ACHN (cell line): Measurements from ENCODE around the gene DNMT1.
"Not testable (repeated sequence)": the region's sequence is repeated elsewhere in the genome, so short reads cannot be mapped to it uniquely, and the experiment has no call there.

Experiments
- DNase-seq: peaks from one replicate; pipeline ENCODE4 v3.0.0-alpha.2; 2015
- in situ Hi-C: cut with HindIII; loops from 2 replicates; pipeline ENCODE4 v1.10.0; 2017; ENCODE audit warnings: low sequenced_read_pairs, low pct_ligation_motif_present, low pct_unique_long_range_greater_than_20kb

Gene DNMT1

DNA sequence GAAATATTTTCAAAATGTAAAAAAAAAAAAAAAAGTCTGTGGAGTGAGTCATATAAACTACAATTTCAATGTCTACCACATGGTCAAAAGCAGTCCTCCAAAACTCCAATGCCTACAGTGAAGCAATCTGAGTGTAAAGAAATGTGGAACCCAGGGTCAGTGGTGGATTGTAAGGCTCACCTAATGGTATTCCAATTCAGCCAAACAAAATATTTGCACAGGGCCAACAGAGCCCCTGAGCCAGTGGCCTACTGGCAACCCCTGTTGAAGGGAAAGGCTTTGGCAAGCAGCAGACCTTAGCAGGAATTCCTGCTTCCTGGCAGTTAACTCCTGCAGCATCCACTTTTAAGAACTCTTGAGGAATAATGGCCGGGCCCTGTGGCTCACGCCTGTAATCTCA is 3.4 kb downstream of the DNMT1 start:
- in situ Hi-C loops = no loop called here

DNA sequence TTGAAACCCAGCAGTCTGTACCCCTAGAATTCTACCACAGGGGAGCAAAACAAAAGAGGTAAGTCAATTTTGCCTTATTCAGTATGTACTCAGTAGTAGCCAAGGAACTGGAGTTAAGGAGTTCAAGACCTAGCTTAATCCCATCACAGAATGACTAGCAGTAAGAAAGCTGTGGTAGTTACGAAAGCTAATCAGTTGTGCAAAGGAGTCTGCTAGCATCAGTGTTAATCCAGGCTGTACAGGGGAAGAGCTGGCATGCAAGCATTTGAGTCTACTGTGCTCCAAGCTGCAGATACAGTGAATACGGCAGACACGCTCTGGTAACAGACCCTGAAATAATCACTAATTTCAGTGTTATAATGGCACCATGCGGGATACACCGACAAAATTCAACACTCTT is 4.7 kb downstream of the DNMT1 start:
- in situ Hi-C loops = no loop called here

More for the DNA sequence above, 3.4 kb downstream of the DNMT1 start:
- DNase-seq = no peak

DNA sequence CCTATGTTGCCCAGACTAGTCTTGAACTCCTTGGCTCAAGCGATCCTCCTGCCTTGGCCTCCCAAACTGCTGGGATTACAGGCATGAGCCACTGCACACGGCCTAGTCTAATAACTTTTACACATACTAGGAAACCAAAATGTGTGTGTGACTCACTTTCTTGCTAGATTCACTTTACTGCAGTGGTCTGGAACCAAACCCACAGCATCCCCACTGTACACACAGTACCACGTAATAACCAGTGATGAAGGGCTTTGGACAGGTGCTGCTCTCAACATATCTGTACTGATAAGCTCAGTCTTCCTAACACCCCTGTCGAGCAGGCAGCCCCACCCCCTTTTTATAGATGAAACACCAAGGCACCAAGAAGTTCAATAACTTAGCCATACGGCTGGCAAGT is 5.1 kb downstream of the DNMT1 start:
- in situ Hi-C loops = no loop called here

More for the DNA sequence above, 4.7 kb downstream of the DNMT1 start:
- DNase-seq = no peak

DNA sequence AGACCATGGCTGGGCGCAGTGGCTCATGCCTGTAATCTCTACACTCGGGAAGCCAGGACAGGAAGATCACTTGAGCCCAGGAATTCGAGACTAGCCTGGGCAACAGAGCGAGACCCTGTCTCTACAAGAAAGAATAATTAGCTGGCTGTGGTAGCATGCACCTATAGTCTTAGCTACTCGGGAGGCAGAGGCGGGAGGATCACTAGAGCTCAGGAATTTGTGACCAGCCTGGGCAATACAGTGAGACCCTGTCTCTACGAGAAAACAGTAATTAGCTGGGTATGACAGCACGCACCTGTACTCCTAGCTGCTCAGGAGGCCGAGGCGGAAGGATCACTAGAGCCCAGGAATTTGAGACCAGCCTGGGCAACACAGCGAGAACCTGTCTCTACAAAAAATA is 7.4 kb downstream of the DNMT1 start:
- no peak for DNase-seq
- in situ Hi-C loops = no loop called here

More for the DNA sequence above, 5.1 kb downstream of the DNMT1 start:
- no peak for DNase-seq

DNA sequence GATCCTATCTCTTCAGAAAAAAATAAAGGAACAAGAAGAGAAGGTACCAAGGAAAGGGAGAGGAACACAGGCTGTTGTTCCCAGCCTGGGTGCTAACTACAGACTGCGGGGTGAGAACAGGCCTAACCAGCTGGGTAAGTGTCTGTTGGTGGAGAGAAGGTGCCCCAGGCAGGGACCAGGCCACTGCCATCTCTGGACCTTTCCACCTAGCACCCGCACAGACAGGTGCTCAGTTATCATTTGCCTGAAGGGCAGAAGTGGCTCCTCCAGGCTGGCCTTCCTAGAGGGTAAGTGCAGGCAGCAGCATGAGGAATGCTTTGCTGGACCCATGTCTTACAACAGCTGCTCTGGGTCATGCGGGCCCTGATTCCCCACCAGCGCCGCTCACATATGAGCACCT is 10.1 kb downstream of the DNMT1 start:
- in situ Hi-C loops = no loop called here
- DNase-seq = no peak

DNA sequence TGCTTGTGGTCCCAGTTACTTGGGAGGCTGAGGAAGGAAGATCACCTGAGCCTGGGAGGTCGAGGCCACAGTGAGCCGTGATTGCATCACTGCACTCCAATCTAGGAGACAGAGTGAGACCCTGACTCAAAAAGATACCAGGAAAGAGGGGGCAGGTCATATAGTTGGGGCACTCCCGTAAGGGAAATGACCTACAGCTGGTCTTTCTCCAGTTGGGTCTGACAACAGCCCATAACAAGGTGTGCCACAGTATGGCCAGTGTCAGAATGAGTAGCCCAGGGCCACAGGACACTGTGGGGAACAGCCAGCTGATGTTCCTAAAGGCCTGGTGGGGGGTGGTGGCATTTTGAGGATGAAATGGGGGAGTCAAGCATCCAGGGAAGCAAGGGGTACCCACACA is 10.8 kb downstream of the DNMT1 start:
- no peak for DNase-seq

DNA sequence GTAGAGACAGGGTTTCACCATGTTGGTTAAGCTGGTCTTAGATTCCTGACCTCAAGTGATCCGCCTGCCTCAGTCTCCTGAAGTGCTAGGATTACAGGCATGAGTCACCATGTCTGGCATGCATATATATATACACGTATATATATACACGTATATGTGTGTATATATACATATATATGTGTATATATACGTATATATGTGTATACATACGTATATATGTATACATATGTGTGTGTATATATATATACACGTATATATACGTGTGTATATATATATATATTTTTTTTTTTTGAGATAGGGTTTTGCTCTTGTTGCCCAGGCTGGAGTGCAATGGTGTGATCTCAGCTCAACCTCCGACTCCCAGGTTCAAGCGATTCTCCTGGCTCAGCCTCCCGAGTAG is 11.9 kb downstream of the DNMT1 start:
- in situ Hi-C loops = no loop called here
- DNase-seq = no peak

More for the DNA sequence above, 10.8 kb downstream of the DNMT1 start:
- in situ Hi-C loops = no loop called here

DNA sequence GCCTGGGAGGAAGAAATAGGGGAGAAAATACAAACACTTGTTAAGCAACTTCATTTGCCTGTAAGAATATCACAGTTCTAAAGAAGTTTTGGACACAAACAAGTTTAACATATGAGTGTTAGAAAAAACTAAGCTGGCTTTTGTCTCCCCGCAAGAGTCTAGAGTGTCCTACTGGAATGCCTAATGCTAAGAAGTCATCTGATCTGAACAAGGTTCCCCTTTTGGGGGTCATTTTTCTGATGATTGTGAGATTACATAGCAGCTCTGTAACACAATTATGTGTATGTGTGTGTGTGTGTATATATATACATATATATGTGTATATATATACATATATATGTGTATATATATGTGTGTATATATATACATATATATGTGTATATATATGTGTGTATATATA is 12.7 kb downstream of the DNMT1 start:
- in situ Hi-C loops = no loop called here
- DNase-seq = no peak

DNA sequence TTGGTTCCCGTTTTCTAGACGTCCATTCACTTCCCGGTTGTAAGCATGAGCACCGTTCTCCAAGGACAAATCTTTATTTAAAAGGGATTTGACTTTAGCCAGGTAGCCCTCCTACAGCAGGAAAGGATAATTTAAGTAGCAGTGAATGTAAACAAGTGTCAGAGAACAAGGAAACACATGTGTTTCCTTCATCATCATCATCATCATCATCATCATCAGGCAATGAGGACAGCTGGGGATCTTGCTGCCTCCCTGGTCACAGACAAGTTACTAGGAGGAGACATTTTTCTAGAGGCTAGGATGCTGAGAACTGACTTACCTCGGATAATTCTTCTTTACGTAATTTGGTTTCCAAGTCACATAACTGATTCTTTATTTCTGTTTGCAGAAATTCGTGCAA is 14.3 kb downstream of the DNMT1 start:
- in situ Hi-C loops = no loop called here
- no peak for DNase-seq

DNA sequence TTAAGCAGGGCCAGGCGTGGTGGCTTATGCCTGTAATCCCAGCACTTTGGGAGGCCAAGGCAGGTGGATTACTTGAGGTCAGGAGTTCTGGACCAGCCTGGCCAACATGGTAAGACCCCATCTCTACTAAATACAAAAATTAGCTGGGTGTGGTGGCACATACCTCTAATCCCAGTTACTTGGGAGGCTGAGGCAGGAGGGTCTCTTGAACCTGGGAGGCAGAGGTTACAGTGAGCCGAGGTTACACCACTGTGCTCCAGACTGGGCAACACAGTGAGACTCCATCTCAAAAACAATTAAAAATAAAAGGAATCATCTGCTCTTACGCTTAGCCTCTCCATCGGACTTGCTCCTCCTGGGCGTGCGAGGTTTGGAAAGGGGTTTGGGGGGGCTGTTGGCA is 14.7 kb downstream of the DNMT1 start:
- in situ Hi-C loops, DNase-seq: not testable (repeated sequence)

DNA sequence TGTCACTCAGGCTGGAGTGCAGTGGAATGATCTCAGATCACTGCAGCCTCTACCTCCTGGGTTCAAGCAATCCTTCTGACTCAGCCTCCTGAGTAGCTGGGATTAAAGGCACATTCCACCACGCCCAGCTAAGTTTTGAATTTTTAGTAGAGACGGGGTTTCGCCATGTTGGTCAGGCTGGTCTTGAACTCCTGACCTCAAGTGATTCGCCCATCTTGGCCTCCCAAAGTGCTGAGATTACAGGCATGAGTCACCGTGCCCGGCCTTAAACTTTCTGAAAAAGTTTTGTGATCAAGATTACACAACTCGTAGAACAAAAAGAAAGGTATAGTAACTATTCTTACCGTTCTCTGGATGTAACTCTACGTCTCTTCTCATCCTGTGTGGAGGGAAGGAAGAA is 21.2 kb downstream of the DNMT1 start:
- DNase-seq = no peak
- in situ Hi-C loops = no loop called here

DNA sequence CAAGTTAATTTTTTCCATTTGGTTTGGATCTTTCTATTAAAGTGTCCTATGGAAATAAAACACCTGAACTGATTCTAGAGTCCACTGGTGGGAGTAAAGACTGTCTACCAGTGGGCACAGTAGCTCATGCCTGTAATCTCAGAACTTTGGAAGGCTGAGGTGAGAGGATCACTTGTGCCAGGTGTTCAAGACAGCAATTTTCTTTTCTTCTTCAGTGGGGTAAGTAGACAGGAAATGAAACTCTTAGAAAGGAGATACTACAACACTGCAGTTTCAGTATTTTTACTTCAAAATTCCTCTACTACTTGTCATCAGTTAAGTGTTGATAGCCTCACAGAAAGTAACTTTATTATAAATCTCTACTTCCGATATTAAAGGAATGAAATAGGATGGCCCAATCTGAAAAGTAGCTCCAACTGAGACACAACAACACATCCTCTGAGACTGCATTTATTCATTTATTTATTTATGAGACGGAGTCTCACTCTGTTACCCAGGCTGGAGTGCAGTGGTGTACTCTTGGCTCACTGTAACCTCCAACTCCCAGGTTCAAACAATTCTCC is 26.3 kb downstream of the DNMT1 start:
- in situ Hi-C loops = no loop called here
- DNase-seq = no peak

DNA sequence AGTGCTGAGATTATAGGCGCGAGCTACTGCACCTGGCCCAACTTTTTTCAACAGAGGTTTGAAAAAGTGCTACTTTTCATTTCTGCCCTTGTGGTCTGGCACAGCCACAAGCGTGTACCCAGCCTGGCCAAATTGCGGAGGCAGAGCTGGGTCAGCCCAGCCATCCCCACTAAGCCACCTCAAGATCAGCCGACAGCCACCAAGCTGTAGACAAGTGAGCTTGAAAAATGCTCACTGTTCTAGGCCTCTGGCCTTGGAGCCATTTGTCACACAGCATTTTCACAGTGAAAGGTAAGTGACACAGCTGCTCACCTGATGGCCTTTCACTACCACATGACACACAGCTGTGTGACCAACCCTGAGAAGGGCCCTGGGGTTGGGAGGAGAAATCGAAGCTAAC is 27.3 kb downstream of the DNMT1 start:
- in situ Hi-C loops = no loop called here
- no peak for DNase-seq

DNA sequence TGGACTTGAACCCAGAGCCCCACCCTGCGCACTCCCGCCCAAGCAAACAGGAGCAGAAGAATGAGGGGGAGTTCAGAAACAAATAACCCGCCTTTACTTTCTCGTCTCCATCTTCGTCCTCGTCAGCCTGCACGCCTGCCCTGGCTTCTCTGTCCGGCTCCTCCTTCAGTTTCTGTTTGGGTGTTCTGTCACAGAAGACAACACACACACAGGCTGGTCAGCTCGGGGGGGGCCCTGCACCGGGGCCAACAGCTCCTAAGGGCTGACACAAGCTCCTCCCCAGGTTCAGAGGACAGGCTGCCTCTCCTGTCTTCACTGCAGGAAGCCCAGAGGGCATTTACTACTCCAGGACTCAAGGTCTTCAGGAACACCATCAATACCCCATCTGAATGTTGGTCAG is 28.3 kb downstream of the DNMT1 start:
- in situ Hi-C loops = not testable (repeated sequence)

DNA sequence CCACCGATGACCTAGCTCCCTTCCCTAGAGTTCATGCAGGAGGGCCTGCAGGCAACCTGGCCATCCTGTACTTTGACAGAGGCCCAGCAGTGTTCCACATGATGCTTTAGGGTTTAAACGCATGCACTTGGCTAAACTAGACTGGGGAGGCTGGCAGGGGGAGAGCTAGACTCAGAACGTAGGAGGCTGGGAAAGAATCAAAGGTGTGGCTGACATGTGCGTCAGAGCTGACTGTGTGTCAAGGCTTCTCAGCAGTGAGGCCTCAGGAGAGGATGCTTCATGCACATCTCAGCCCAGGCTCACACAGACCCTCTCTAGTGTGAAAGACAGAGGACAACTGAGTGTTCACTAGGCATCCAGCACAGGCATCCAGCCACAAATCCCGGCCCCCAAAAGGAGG is 28.7 kb downstream of the DNMT1 start:
- no peak for DNase-seq
- in situ Hi-C loops = no loop called here

More for the DNA sequence above, 28.3 kb downstream of the DNMT1 start:
- DNase-seq = not testable (repeated sequence)

DNA sequence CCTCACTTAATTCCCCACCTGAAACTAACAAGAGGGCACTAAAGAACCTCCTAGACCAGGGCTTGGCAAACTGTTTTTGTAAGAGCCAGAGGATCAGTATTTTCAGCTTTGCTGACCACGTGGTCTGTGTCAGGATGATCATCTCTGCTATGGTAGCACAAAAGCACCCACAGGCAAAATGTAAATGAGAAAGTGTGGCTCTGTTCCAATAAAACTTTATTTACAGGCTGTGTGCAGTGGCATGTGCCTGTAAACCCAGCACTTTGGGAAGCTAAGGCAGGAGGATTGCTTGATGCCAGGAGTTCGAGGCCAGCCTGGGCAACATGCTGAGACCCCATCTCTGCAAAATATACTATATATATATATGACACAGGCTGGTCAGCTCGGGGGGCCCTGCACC is 31.2 kb downstream of the DNMT1 start:
- in situ Hi-C loops = no loop called here
- DNase-seq = no peak

DNA sequence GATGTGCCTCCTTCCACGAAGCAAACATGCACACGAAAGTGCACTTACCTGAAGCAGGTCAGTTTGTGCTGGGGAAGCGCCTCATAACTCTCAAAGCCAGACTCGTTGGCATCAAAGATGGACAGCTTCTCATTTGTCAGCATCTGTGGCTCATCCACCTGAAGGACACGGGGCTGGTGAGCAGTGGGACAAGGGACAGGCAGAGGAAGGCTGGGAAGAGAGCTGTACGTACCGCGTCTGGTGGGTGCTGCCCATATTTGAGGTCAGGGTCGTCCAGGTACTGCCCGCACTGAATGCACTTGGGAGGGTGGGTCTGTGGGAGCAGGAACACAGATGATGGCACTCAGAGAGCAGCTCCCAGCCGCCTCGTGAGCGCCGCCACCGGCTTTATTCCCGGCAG is 35.1 kb downstream of the DNMT1 start:
- in situ Hi-C loops = no loop called here
- no peak for DNase-seq

DNA sequence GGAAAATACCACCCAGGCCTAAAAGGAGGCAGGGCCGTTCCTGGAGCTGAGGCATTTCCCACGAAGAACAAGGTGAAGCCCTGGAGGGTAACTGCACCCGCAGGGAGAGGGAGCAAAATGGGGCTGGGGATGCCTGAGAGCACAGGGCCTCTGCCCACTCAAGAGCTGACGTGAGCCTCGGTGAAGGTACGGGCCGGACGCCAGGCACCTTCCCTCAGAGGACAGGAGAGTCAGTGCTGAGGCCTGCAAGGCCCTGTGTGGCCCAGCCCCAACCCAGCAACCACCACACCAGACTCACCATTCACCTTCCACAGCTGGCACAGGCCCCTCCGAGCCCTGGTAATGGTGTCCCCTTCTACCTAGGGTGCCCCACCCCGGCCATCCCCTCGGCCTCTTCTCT is 36.3 kb downstream of the DNMT1 start:
- DNase-seq = no peak
- in situ Hi-C loops = no loop called here

DNA sequence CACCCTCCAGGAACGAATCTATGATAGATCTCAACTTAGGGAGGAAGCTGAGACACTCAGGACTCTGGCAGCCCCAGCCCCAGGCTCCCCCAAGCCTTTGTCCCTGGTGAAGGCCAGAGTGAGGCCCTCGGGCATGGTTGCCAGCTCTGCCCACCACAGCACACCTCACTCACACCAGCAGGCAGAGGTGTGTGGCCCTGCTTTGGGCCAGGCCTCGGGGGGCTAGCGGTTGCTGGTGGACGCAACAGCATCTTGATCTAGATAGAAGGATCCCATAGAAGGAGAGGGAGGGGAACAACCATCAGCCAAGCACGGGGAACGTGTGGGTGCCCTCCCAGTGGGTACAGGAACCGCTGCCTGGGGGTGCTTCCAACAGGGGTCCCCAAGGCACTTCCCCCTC is 36.7 kb downstream of the DNMT1 start:
- DNase-seq = no peak
- in situ Hi-C loops = no loop called here

DNA sequence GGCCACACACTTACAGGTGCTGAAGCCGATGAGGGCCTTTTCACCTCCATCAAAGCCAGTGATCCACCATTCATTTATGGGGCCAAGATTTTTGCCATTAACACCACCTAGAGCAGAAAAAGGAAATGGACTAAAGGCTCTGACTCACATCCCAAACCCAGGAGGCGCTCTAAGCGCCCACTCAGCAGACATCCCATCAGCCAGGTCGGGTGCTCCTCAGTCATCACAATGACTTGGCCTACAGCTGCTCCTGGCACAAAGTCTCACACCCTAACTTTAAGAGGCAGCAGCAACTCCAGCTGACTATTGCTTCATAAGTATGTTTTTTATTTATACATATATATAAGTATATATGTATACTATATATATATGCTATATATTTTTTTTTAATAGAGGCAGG is 38.9 kb downstream of the DNMT1 start:
- in situ Hi-C loops = no loop called here
- no peak for DNase-seq

DNA sequence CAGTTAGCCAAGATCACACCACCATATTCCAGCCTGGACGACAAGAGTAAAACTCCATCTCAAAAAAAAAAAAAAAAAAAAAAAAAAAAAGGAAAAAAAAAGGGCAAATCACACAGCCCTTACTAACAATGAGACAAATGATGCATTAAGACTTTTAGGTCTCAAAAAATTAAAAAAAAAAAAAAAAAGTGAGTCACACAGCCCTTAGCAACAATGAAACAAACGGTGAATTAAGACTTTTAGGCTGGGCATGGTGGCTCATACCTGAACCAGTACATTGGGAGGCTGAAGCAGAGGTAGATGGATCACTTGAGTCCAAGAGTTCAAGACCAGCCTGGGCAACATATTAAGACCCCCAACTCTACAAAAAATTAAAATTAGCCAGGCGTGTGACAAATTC is 42.7 kb downstream of the DNMT1 start:
- DNase-seq = no peak
- in situ Hi-C loops = no loop called here
